Measurements from ENCODE around the gene GALNT5. TPM values are rescaled to one million over a fixed set of nuclear protein-coding genes. Genes with fewer than 3 reads are reported as not detected.
"Not testable (repeated sequence)": the region's sequence is repeated elsewhere in the genome, so short reads cannot be mapped to it uniquely, and the experiment has no call there.

Gene GALNT5
- total RNA-seq, 1 experiment from 2014 or later, result 6.8 TPM

DNA sequence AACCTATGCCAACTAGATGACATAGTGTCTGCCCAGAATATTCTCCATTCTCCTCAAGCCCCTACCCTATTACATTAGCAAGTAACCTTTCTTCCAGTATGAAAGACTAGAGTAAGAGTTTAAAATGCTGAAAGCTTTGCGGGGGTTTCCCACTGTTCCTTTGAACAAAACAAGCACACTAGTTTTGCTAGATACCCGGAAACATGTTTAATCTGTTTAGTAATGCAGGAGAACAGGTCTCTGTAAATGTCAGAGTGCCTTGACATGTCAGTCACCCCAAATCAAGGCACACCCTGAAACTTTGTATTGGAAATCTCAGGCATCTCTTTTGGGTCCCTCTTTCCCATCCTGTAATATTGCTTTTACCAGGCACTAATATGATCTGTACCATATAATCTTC is 11.6 kb downstream of the GALNT5 start:
- Mint-ChIP-seq H3K27me3 (ENCODE audit: insufficient read depth, unreplicated experiment) (no peaks in the 10 kb centered on the region), H3K27ac (ENCODE audit: unreplicated experiment) (no peak overlapping the region), H3K4me1 (ENCODE audit: low read depth, unreplicated experiment) (peaks cover 6% of the 10 kb centered on the region), H3K9me3 (ENCODE audit: unreplicated experiment) (no peaks in the 10 kb centered on the region), H3K4me3 (ENCODE audit: unreplicated experiment) (no peak overlapping the region), H3K36me3 (ENCODE audit: insufficient read depth, unreplicated experiment) (no peaks in the 10 kb centered on the region)
- ChIA-PET CTCF (no interaction called here), POLR2A (no interaction called here)
- DNase-seq, result no peak
- TF ChIP-seq, protein P1, sequence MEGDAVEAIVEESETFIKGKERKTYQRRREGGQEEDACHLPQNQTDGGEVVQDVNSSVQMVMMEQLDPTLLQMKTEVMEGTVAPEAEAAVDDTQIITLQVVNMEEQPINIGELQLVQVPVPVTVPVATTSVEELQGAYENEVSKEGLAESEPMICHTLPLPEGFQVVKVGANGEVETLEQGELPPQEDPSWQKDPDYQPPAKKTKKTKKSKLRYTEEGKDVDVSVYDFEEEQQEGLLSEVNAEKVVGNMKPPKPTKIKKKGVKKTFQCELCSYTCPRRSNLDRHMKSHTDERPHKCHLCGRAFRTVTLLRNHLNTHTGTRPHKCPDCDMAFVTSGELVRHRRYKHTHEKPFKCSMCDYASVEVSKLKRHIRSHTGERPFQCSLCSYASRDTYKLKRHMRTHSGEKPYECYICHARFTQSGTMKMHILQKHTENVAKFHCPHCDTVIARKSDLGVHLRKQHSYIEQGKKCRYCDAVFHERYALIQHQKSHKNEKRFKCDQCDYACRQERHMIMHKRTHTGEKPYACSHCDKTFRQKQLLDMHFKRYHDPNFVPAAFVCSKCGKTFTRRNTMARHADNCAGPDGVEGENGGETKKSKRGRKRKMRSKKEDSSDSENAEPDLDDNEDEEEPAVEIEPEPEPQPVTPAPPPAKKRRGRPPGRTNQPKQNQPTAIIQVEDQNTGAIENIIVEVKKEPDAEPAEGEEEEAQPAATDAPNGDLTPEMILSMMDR (IDR thresholded peaks at IDR 0.05; ENCODE audit: insufficient read depth in 1 of 2, low read depth in 1 of 2, low read length in 1 of 2, severe bottlenecking in 1 of 2, unreplicated experiment in 1 of 2), result no peak
- intact Hi-C loops (cut with micrococcal nuclease; ENCODE audit: unreplicated experiment), result no loop called here
- Histone ChIP-seq H3K36me3 (ENCODE audit: control insufficient read depth, insufficient read depth, low read length) (no peaks in the 10 kb centered on the region), H3K4me3 (ENCODE audit: low read depth, low read length) (no peak overlapping the region), H3K9me3 (no peaks in the 10 kb centered on the region), H3K27me3 (replicated peaks; ENCODE audit: control insufficient read depth, insufficient read depth, low read length) (no peaks in the 10 kb centered on the region), H3K4me1 (no peaks in the 10 kb centered on the region; the same call in 1 of the 2 replicates)
- no TSS peak for BruUV-seq (replicated peaks)

DNA sequence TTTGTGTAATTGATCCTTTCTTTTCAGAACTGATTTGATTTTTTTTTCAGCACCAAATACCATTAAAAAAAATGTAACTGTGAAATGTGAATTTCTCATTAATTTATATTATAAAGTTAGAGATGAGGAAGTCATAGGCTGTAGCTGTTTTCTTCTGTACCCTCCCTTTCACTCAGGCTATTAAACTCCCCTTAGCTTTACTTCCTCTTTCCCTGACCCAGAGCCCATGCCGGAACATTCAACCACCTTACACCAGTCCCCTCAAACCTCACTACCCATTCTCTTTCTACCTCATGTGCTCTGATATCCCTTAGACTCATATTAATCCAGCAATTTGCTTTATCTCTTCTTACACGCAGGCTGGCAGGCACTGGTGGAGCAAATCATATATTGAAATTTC is 12.4 kb downstream of the GALNT5 start:
- DNase-seq, result no peak
- Mint-ChIP-seq H3K4me1 (ENCODE audit: low read depth, unreplicated experiment) (peaks cover 6% of the 10 kb centered on the region), H3K27me3 (ENCODE audit: insufficient read depth, unreplicated experiment) (no peaks in the 10 kb centered on the region), H3K27ac (ENCODE audit: unreplicated experiment) (no peak overlapping the region), H3K9me3 (ENCODE audit: unreplicated experiment) (no peaks in the 10 kb centered on the region), H3K36me3 (ENCODE audit: insufficient read depth, unreplicated experiment) (no peaks in the 10 kb centered on the region), H3K4me3 (ENCODE audit: unreplicated experiment) (no peak overlapping the region)
- H3K4me1 ChIP-seq, result no peaks in the 10 kb centered on the region
- TF ChIP-seq, protein P1 (IDR thresholded peaks at IDR 0.05; ENCODE audit: insufficient read depth in 1 of 2, low read depth in 1 of 2, low read length in 1 of 2, severe bottlenecking in 1 of 2, unreplicated experiment in 1 of 2), result no peak
- BruUV-seq (replicated peaks), result no TSS peak
- POLR2A ChIA-PET, result no interaction called here
- intact Hi-C loops (cut with micrococcal nuclease; ENCODE audit: unreplicated experiment), result no loop called here
- H3K9me3 ChIP-seq, result no peaks in the 10 kb centered on the region
- CTCF ChIA-PET, result no interaction called here
- H3K36me3 ChIP-seq (ENCODE audit: control insufficient read depth, insufficient read depth, low read length), result no peaks in the 10 kb centered on the region
- no peaks in the 10 kb centered on the region for H3K27me3 ChIP-seq (replicated peaks; ENCODE audit: control insufficient read depth, insufficient read depth, low read length)
- H3K4me3 ChIP-seq (ENCODE audit: low read depth, low read length), result no peak overlapping the region

DNA sequence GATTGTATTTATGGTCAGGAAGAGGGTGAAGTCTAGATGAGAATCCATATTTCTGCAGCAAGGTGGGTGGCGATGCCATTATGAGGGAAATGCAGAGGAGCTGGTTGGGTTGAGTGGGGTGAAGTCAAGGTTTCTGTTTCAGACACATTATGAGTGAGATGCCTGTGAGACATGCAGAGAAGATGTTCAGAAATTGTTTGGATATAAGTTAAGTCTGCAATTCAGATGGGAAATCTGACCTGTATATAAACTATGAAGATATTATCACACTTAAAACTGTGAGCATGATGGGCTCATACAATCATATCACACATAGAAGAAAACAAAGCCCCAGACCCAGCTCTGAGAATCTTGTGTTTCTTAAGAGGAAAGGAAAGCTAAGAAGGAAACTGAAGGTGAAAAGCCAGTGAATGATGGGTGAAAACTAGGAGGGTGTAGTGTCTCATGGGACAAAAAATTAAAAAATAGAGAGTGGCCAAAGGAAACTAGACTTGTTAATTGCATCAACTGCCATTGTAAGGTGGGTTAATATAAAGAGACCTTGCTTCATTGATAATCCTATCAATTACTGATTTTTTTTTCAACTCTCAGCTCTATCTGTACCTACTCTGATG is 14.2 kb downstream of the GALNT5 start:
- no peaks in the 10 kb centered on the region for H3K27me3 ChIP-seq (replicated peaks; ENCODE audit: control insufficient read depth, insufficient read depth, low read length)
- no peak overlapping the region for H3K4me3 Mint-ChIP-seq (ENCODE audit: unreplicated experiment)
- no peaks in the 10 kb centered on the region for H3K9me3 ChIP-seq
- no peak for DNase-seq
- intact Hi-C loops (cut with micrococcal nuclease; ENCODE audit: unreplicated experiment), result no loop called here
- H3K27ac Mint-ChIP-seq (ENCODE audit: unreplicated experiment), result no peak overlapping the region
- no peak overlapping the region for H3K4me3 ChIP-seq (ENCODE audit: low read depth, low read length)
- no peaks in the 10 kb centered on the region for H3K36me3 ChIP-seq (ENCODE audit: control insufficient read depth, insufficient read depth, low read length)
- CTCF ChIA-PET, result no interaction called here
- H3K4me1 ChIP-seq, result no peaks in the 10 kb centered on the region
- POLR2A ChIA-PET, result no interaction called here
- H3K36me3 Mint-ChIP-seq (ENCODE audit: insufficient read depth, unreplicated experiment), result no peaks in the 10 kb centered on the region
- TF ChIP-seq, protein P1 (IDR thresholded peaks at IDR 0.05; ENCODE audit: insufficient read depth in 1 of 2, low read depth in 1 of 2, low read length in 1 of 2, severe bottlenecking in 1 of 2, unreplicated experiment in 1 of 2), result no peak
- no peaks in the 10 kb centered on the region for H3K9me3 Mint-ChIP-seq (ENCODE audit: unreplicated experiment)
- no peaks in the 10 kb centered on the region for H3K27me3 Mint-ChIP-seq (ENCODE audit: insufficient read depth, unreplicated experiment)
- no peaks in the 10 kb centered on the region for H3K4me1 Mint-ChIP-seq (ENCODE audit: low read depth, unreplicated experiment)
- no TSS peak for BruUV-seq (replicated peaks)

DNA sequence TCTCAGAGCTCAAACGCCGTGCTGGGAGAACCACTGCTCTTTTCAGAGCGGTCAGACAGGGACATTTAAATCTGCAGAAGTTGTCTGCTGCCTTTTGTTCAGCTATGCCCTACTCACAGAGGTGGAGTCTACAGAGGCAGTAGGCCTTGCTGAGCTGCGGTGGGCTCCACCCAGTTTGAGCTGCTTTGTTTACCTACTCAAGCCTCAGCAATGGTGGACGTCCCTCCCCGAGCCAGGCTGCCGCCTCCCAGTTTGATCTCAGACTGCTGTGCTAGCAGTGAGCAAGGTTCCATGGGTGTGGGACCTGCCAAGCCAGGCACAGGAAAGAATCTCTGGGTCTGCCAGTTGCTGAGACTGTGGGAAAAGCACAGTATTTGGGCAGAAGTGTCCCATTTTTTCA is 21.8 kb downstream of the GALNT5 start:
- H3K27ac Mint-ChIP-seq (ENCODE audit: unreplicated experiment); H3K27me3 Mint-ChIP-seq (ENCODE audit: insufficient read depth, unreplicated experiment); intact Hi-C loops (cut with micrococcal nuclease; ENCODE audit: unreplicated experiment); POLR2A ChIA-PET; H3K4me3 ChIP-seq (ENCODE audit: low read depth, low read length); DNase-seq; H3K27me3 ChIP-seq (replicated peaks; ENCODE audit: control insufficient read depth, insufficient read depth, low read length); BruUV-seq (replicated peaks); H3K9me3 Mint-ChIP-seq (ENCODE audit: unreplicated experiment); H3K4me1 ChIP-seq; CTCF ChIA-PET; H3K36me3 Mint-ChIP-seq (ENCODE audit: insufficient read depth, unreplicated experiment); H3K9me3 ChIP-seq; H3K36me3 ChIP-seq (ENCODE audit: control insufficient read depth, insufficient read depth, low read length); H3K4me1 Mint-ChIP-seq (ENCODE audit: low read depth, unreplicated experiment); H3K4me3 Mint-ChIP-seq (ENCODE audit: unreplicated experiment): not testable (repeated sequence)

All from Caco-2 (cell line).